Kasumi-1 (cell line): ENCODE results near the gene RPS24.
"Not testable (repeated sequence)": the region's sequence is repeated elsewhere in the genome, so short reads cannot be mapped to it uniquely, and the experiment has no call there.

Experiments used
- DNase-seq, 2 experiments: peaks; one replicate each; lab custom pipeline; 2025; lab: John Stamatoyannopoulos, UW

RPS24 gene

DNA sequence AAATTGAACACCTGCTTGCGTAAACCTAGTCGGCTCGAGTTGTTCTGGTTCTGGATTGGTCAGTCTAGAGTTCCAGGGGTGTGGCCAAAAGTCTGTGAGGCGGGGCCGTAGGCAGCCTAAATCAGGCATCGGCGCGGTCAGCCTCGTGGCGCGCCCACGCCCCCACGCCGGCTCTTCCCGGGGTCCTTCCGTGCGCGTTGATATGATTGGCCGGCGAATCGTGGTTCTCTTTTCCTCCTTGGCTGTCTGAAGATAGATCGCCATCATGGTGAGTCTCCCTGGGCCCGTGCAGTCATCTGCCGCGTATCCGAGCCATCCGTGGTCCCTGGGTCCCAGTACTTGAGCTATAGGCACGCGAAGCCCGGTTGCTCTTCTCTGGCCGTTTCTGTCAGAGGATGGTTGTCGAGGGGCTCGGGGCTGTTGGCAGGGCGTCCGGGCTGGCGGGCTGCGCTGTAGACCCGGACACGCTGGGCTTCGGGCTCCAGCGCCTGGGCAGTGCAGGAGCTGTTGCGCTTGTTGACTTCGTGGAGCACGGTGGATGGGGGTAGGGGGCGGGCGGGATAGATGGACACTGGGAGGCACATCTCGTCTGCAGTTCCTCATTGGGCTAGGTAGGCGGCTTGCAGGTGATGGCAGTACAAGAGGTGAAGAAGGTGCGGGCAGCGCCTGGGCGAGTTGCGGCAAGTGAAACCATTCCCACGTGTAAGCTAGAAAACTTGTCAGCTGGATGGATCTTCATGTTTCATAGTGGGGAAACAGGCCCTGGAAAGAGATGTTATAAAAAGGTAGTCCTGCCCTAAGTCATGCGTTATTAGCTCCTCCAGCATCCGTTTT is at the start of gene RPS24:
Gene RPS24, plus strand, starts transcription at position 227 of the 834 bp plus-strand sequence. Its CDS starts 39 bp downstream, at position 266.
- peak; percentile 100 for DNase-seq

- no peak for DNase-seq
Observed at GRCh38 chr10:77984986-77985385, 48.7 kb upstream of the RPS24 start.

DNA sequence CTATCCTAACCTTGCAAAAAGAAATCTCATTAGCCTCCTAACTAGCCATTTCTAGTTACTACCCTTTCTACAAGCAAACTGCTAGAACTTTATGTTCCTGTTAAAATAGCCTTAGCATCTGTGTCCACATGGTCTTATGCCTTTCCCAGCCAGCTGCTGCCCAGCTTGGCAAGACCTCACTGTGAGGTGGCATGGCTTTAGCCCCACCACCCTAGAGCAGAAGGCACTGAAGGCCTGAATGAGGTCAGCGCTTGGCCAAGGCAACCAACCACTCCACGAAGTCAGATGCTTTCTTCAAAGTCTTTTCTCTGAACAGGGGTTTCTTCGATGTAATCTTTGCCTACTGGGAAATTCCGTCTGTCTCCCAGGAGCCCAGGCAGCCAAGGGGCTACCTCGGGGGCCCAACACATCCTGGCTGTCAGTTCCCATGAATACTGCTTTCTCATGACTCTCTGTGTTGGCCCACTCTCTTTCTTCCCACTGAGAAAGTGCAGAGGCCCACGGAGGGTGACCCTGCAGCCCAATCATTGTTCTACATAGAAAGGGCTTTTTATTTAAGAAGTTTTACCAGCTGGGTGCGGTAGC is 45.9 kb upstream of the RPS24 start:
- DNase-seq: no peak

DNA sequence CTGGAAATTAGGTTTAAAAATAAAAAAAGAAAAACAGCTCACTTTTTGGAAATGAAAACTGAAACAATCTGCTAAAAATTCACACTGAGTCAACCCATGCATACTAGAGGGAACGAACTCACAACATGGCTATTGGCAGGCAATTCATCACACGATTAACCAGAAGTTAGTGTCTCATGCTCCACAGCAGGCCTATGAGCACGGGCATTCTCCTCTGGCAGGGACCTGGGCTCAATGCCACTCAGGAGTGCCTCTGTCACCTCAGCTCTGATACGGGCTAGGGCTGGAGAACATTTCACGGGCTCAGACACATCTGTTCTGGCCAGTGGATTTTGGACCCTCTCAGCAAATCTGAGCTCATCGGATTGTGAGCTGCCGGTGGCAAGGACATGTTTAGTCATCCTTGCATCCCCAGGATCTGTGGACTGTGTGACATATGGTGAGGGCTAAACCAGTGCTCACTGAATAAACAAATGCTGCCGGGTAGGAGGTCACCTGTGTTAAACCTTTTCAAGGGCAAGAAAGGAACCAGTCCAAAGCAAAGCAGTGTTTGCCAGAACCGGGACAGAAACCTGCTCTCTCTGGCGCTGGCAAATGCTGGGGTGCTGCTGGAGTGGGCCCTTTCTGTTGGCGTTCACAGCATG is 44.5 kb upstream of the RPS24 start:
- DNase-seq: no peak

GRCh38 chr10:77993620-77994019 is 40.0 kb upstream of the RPS24 start:
- no peak for DNase-seq

GRCh38 chr10:77998780-77999179 is 34.9 kb upstream of the RPS24 start:
- DNase-seq: not testable (repeated sequence)

- DNase-seq: no peak
Observed at GRCh38 chr10:78000206-78000605, 33.5 kb upstream of the RPS24 start.

- no peak for DNase-seq
Observed at GRCh38 chr10:78000956-78001472, 32.6 kb upstream of the RPS24 start.

DNA sequence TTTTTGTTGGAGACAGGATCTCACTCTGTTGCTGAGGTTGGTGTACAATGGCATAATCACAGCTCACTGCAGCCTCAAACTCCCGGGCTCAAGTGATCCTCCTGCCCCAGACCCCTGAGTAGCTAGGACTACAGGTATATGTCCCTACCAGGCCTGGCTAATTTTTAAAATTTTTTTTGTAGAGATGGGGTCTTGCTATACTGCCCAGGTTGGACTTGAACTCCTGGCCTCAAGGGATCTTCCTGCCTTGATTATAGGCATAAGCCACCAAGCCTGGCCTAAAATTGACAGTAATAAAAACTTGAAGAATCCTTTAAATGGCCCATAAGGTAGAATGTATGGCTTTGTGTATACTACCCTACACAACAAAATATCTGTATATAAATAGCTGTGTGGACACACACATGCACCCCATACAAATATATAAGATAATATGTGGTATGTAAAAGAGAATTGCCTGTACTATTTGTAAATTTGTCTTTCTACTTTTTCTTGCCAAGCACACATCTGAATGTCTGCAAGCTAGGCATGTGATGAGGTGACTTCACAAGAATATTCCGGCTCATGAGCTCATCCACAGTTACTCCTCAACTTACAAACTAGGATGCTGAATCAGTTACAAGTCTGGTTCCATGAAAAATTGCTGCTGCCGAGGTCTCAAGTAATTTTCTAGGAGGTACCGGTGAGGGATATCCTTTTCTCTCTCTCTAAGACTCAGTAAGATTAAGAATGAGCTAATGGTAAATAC is 30.9 kb upstream of the RPS24 start:
- no peak for DNase-seq

- DNase-seq: no peak
Observed at GRCh38 chr10:78004215-78005026, 29.2 kb upstream of the RPS24 start.

DNA sequence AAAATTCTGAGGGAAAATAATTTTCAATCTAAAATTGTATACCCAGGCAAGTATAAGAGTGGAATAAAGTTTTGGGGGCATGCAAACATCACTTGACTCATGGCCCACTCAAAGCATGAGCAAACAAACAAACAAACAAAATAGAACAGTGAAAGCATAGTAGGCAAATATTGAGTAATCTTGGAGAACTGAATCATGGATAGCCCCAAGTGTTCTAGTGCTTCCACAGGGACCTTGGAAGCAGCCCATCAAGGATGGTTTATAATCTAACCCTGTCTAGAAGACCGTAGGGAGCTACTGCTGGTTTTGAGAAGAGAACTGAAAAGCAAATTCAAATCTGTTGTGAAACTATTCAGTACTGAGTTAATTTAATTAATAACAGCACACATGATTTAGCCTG is 26.5 kb upstream of the RPS24 start:
- DNase-seq: no peak

GRCh38 chr10:78009662-78010061 is 24.0 kb upstream of the RPS24 start:
- DNase-seq: no peak

GRCh38 chr10:78010278-78010677 is 23.4 kb upstream of the RPS24 start:
- no peak for DNase-seq

DNA sequence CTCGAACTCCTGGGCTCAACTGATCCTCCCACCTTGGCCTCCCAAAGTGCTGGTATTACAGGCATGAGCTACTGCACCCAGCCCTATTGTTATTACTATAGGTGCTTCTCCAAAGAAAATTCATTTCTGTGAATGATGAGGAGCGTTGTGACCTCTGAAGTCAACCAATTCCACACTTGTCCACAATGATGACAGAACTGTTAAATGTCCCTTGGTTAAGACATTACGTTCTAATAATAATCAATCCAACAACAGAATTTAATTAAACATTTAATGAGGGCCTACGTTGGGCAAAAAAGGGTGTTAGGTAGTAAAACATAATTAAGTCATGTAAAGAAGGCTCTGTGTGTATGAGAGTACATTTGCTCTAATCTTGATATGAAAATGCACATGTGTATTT is 22.6 kb upstream of the RPS24 start:
- no peak for DNase-seq

DNA sequence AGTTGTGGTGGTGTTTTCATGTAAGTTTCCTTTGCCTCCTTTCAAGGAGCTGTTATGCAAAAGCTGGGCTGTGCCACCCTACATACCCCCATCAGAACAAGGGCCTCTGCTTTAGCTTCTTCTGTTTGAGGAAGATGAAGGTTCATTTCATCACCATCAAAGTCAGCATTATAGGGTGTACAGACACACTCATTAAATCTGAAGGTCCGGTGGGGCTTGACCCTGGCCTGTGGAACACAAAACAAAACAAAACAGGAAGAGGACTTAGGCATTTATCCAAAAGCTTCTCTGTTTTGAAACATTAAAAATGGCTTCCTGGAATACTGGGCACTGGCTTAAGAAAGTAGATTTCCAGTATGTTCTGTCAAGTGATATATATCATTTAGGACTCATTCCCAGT is 20.1 kb upstream of the RPS24 start:
- no peak for DNase-seq

GRCh38 chr10:78015546-78015945 is 18.1 kb upstream of the RPS24 start:
- no peak for DNase-seq

- DNase-seq: no peak
Observed at GRCh38 chr10:78017856-78018255, 15.8 kb upstream of the RPS24 start.

GRCh38 chr10:78019264-78019663 is 14.4 kb upstream of the RPS24 start:
- DNase-seq: no peak

- no peak for DNase-seq
Observed at GRCh38 chr10:78021201-78021600, 12.5 kb upstream of the RPS24 start.

DNA sequence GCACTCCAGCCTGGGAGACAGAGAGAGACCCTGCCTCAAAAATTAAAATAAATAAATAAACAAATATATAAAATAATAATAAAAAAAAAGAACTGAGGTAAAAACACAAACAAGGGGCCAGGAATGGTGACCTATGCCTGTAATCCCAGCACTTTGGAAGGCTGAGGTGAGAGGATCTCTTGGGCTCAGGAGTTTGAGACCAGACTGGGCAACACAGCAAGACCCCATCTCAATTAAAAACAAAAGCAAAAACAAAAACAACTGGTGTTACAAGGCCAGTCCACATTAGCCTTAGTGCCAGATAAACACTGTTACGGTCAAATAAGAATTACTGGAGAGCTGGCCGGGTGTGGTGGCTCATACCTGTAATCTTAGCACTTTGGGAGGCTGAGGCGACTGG is 9.9 kb upstream of the RPS24 start:
- no peak for DNase-seq

GRCh38 chr10:78025685-78026364 is 7.8 kb upstream of the RPS24 start:
- no peak for DNase-seq
